K562 (cell line): ENCODE results near the gene NPHP3. TPM values are rescaled to one million over a fixed set of nuclear protein-coding genes. Genes with fewer than 3 reads are reported as not detected.

Experiments used
- BACH1 ChIP-seq: fragments of 200-800 bp; sonication (Bioruptor generic); IDR thresholded peaks from 2 replicates; pipeline ENCODE4 v1.6.1; 2016; ENCODE audit warnings: missing genetic modification characterization, missing compliant biosample characterization
- CAMTA2 ChIP-seq: fragments of 250-450 bp; sonication (Bioruptor Pico); conservative IDR thresholded peaks from 2 replicates; pipeline ENCODE4 v1.5.1; 2022
- EHMT2 ChIP-seq: fragments of 450-650 bp; IDR thresholded peaks from 2 replicates; pipeline ENCODE4 v1.6.1; 2018; ENCODE audit warnings: antibody characterized with exemption
- JUNB ChIP-seq: fragments of 450-650 bp; formaldehyde crosslinking; conservative IDR thresholded peaks from 2 replicates; pipeline ENCODE4 v1.4.0; 2020; ENCODE audit warnings: mild to moderate bottlenecking
- MLLT1 ChIP-seq, 2 experiments: fragments of 450-650 bp; IDR thresholded peaks; 2 replicates each; pipeline ENCODE4 v1.6.1; 2016
- MTA1 ChIP-seq: fragments of 450-650 bp; IDR thresholded peaks from 2 replicates; pipeline ENCODE4 v1.6.1; 2017; ENCODE audit warnings: borderline replicate concordance
- NR4A1 ChIP-seq, 2 experiments: fragments of 250-450 bp in 1 of 2; fragments of 450-650 bp in 1 of 2; sonication (Bioruptor Pico) in 1 of 2; IDR thresholded peaks; 2 replicates each; pipeline versions ENCODE4 v1.4.0 to v1.6.1; 2016 to 2020; ENCODE audit warnings: mild to moderate bottlenecking in 2 of 2, missing compliant biosample characterization in 1 of 2, missing genetic modification characterization in 1 of 2, moderate library complexity in 1 of 2
- PTBP1 ChIP-seq: fragments of 200-400 bp; formaldehyde crosslinking; IDR thresholded peaks from 2 replicates; pipeline ENCODE4 v1.6.1; 2017; ENCODE audit warnings: low read depth, low read length
- SAFB2 ChIP-seq: fragments of 200-400 bp; formaldehyde crosslinking; IDR thresholded peaks from 2 replicates; pipeline ENCODE4 v1.6.1; 2018; ENCODE audit warnings: borderline replicate concordance, low read length, low read depth, moderate library complexity; ENCODE audit not compliant: severe bottlenecking
- SETDB1 ChIP-seq: IDR thresholded peaks from one replicate; pipeline ENCODE4 v1.6.1; 2012; ENCODE audit warnings: low read length, control low read depth, inconsistent platforms
- TFE3 ChIP-seq: fragments of 450-650 bp; formaldehyde crosslinking; IDR thresholded peaks from 2 replicates; pipeline ENCODE4 v1.4.0; 2020; ENCODE audit warnings: mild to moderate bottlenecking, mixed read lengths
- TRIM25 ChIP-seq: fragments of 450-650 bp; IDR thresholded peaks from 2 replicates; pipeline ENCODE4 v1.7.0; 2016; ENCODE audit warnings: borderline replicate concordance
- ZNF124 ChIP-seq: sonication (generic); formaldehyde crosslinking; IDR thresholded peaks from 2 replicates; pipeline ENCODE4 v1.8.1; 2022; ENCODE audit warnings: missing genetic modification reagents
- ZNF280A ChIP-seq: fragments of 450-650 bp; IDR thresholded peaks from 2 replicates; pipeline ENCODE4 v1.6.1; 2018; ENCODE audit warnings: mild to moderate bottlenecking, low read depth; ENCODE audit not compliant: partially characterized antibody
- ZNF41 ChIP-seq: fragments of 250-450 bp; sonication (Bioruptor Pico); conservative IDR thresholded peaks from 2 replicates; pipeline ENCODE4 v1.4.0; 2020; ENCODE audit warnings: mild to moderate bottlenecking
- ZNF512 ChIP-seq: IDR thresholded peaks from 2 replicates; pipeline ENCODE4 v1.6.1; 2016; ENCODE audit warnings: missing genetic modification characterization, missing compliant biosample characterization
- ZNF584 ChIP-seq: fragments of 200-800 bp; sonication (Bioruptor generic); IDR thresholded peaks from 2 replicates; pipeline ENCODE4 v1.6.1; 2016; ENCODE audit warnings: low read depth, mild to moderate bottlenecking, missing genetic modification characterization, missing compliant biosample characterization
- ZSCAN29 ChIP-seq: fragments of 450-650 bp; IDR thresholded peaks from 2 replicates; pipeline ENCODE4 v1.6.1; 2017
- polyA plus RNA-seq, 8 experiments: library from polyadenylated mRNA; depleted of rRNA in 4 of 8; stranded (reverse) in 5 of 8; unstranded in 3 of 8; fragments of >200 nt; fragmentation: Nextera tagmentation in 2 of 8; fragmentation: Illumina TruSeq in 1 of 8; extraction: Ambion mirVana in 2 of 8; extraction: Trizol in 1 of 8; gene quantifications; 2 replicates each; pipeline versions ENCODE4 v1.2.1 to v1.2.3, GENCODE V29; 2011 to 2014; ENCODE audit warnings: inconsistent platforms in 1 of 8, missing spikeins in 1 of 8
- total RNA-seq, 7 experiments: library from RNA; depleted of rRNA in 6 of 7; stranded (reverse); fragments of >200 nt in 6 of 7; fragmentation: Illumina TruSeq in 2 of 7; extraction: Trizol in 2 of 7; gene quantifications; 2 replicates each; pipeline versions ENCODE4 v1.2.1 to v1.2.3, GENCODE V29; 2011 to 2021; ENCODE audit warnings: low replicate concordance in 1 of 7

NPHP3 gene
- total and polyA plus RNA-seq, 9 of the 15 experiments (the other 6 are each of a cell fraction or from before 2014, with no cell fraction given): 0.62 to 13.2 (median 5.8) TPM

GRCh38 chr3:132654190-132654589, 68.0 kb downstream of the NPHP3 start (continued):
- TF ChIP-seq CAMTA2 (CRISPR knock-in tag) (no peak), SAFB2 (no peak), ZNF41 (peak; percentile 86), ZNF280A (no peak), SETDB1 (no peak), NR4A1 (CRISPR knock-in tag; IDR thresholded peaks at IDR 0.05) (no peak), NR4A1 (tag; IDR thresholded peaks at IDR 0.05) (0 out of 2 replicates have a peak, but pooled peaks have one; percentile 52), TRIM25 (no peak), ZNF124 (CRISPR knock-in tag) (no peak), PTBP1 (no peak), TFE3 (CRISPR knock-in tag) (no peak), MTA1 (no peak), ZSCAN29 (no peak), ZNF512 (tag) (no peak), EHMT2 (no peak), JUNB (CRISPR knock-in tag) (no peak), ZNF584 (CRISPR knock-in tag) (0 out of 2 replicates have a peak, but pooled peaks have one; percentile 48), BACH1 (tag) (peak; percentile 63; the same call in 1 of the 2 replicates), MLLT1 (IDR thresholded peaks at IDR 0.05) (no peak)
